Measurements from ENCODE around the gene HSPA12A. TPM values are rescaled to one million over a fixed set of nuclear protein-coding genes. Genes with fewer than 3 reads are reported as not detected.

HSPA12A gene
- total RNA-seq, 2 donors from 2014 or later: 13.9 to 15.4 TPM

GRCh38 chr10:116774728-116775151, 32.4 kb upstream of the HSPA12A start:
- Histone ChIP-seq H3K4me3 (ENCODE audit: low read length) (no peak overlapping the region), H3K9me3 (ENCODE audit: control insufficient read depth, low read length) (no peaks in the 10 kb centered on the region), H3K4me1 (ENCODE audit: control insufficient read depth, insufficient read depth, low read length) (no peaks in the 10 kb centered on the region), H3K27me3 (ENCODE audit: control insufficient read depth, insufficient read depth, low read length, poor library complexity, severe bottlenecking) (no peaks in the 10 kb centered on the region), H3K27ac (ENCODE audit: low read depth, low read length) (no peak overlapping the region), H3K36me3 (ENCODE audit: control insufficient read depth, insufficient read depth, low read length) (no peaks in the 10 kb centered on the region), H3K9ac (ENCODE audit: extremely low read depth, low read length, poor library complexity, severe bottlenecking) (no peak overlapping the region)
- TF ChIP-seq CTCF (conservative IDR thresholded peaks at IDR 0.05): no peak
- Mint-ChIP-seq H3K27ac (no peak overlapping the region), H3K36me3 (ENCODE audit: low read depth) (no peaks in the 10 kb centered on the region), H3K27me3 (ENCODE audit: insufficient read depth) (no peaks in the 10 kb centered on the region), H3K4me3 (no peak overlapping the region), H3K4me1 (no peaks in the 10 kb centered on the region), H3K9me3 (no peaks in the 10 kb centered on the region)
- 84 to 90% methylated on average over 2 to 6 of the region's 6 CpGs for WGBS, 2 experiments (ENCODE audit: insufficient coverage in 1 of 2, insufficient read length in 1 of 2)
- DNase-seq: no peak

GRCh38 chr10:116772909-116773705, 30.7 kb upstream of the HSPA12A start:
- Mint-ChIP-seq H3K9me3 (no peaks in the 10 kb centered on the region), H3K27me3 (ENCODE audit: insufficient read depth) (no peaks in the 10 kb centered on the region), H3K4me3 (no peak overlapping the region), H3K36me3 (ENCODE audit: low read depth) (no peaks in the 10 kb centered on the region), H3K27ac (no peak overlapping the region), H3K4me1 (no peaks in the 10 kb centered on the region)
- DNase-seq: no peak
- Histone ChIP-seq H3K27me3 (ENCODE audit: control insufficient read depth, insufficient read depth, low read length, poor library complexity, severe bottlenecking) (no peaks in the 10 kb centered on the region), H3K27ac (ENCODE audit: low read depth, low read length) (no peak overlapping the region), H3K4me3 (ENCODE audit: low read length) (no peak overlapping the region), H3K9me3 (ENCODE audit: control insufficient read depth, low read length) (no peaks in the 10 kb centered on the region), H3K36me3 (ENCODE audit: control insufficient read depth, insufficient read depth, low read length) (no peaks in the 10 kb centered on the region), H3K4me1 (ENCODE audit: control insufficient read depth, insufficient read depth, low read length) (no peaks in the 10 kb centered on the region), H3K9ac (ENCODE audit: extremely low read depth, low read length, poor library complexity, severe bottlenecking) (no peak overlapping the region)
- WGBS, 2 experiments (ENCODE audit: insufficient coverage in 1 of 2, insufficient read length in 1 of 2): 95 to 100% methylated on average over 3 to 7 of the region's 7 CpGs
- no peak for TF ChIP-seq CTCF (conservative IDR thresholded peaks at IDR 0.05)

- TF ChIP-seq CTCF (conservative IDR thresholded peaks at IDR 0.05): no peak
- 83 to 90% methylated on average over 7 to 9 of the region's 9 CpGs for WGBS, 2 experiments (ENCODE audit: insufficient coverage in 1 of 2, insufficient read length in 1 of 2)
- Histone ChIP-seq H3K4me1 (ENCODE audit: control insufficient read depth, insufficient read depth, low read length) (no peaks in the 10 kb centered on the region), H3K27ac (ENCODE audit: low read depth, low read length) (no peak overlapping the region), H3K27me3 (ENCODE audit: control insufficient read depth, insufficient read depth, low read length, poor library complexity, severe bottlenecking) (no peaks in the 10 kb centered on the region), H3K4me3 (ENCODE audit: low read length) (no peak overlapping the region), H3K9ac (ENCODE audit: extremely low read depth, low read length, poor library complexity, severe bottlenecking) (no peak overlapping the region), H3K9me3 (ENCODE audit: control insufficient read depth, low read length) (no peaks in the 10 kb centered on the region), H3K36me3 (ENCODE audit: control insufficient read depth, insufficient read depth, low read length) (no peaks in the 10 kb centered on the region)
- Mint-ChIP-seq H3K4me1 (no peaks in the 10 kb centered on the region), H3K27ac (no peak overlapping the region), H3K27me3 (ENCODE audit: insufficient read depth) (no peaks in the 10 kb centered on the region), H3K36me3 (ENCODE audit: low read depth) (no peaks in the 10 kb centered on the region), H3K9me3 (no peaks in the 10 kb centered on the region), H3K4me3 (no peak overlapping the region)
- DNase-seq: no peak
Measured at GRCh38 chr10:116771959-116772585, 29.7 kb upstream of the HSPA12A start.

Measured in endodermal cell (in vitro differentiated cells).